ENCODE measurements around the gene KIF26A. TPM values are rescaled to one million over a fixed set of nuclear protein-coding genes. Genes with fewer than 3 reads are reported as not detected.
A peak's percentile ranks its signal among the peaks of the same experiment; 100 is the strongest.

KIF26A gene
- total and polyA plus RNA-seq, 2 of the 13 experiments (the other 11 are each of a cell fraction or from before 2014, with no cell fraction given), result not detected

DNA sequence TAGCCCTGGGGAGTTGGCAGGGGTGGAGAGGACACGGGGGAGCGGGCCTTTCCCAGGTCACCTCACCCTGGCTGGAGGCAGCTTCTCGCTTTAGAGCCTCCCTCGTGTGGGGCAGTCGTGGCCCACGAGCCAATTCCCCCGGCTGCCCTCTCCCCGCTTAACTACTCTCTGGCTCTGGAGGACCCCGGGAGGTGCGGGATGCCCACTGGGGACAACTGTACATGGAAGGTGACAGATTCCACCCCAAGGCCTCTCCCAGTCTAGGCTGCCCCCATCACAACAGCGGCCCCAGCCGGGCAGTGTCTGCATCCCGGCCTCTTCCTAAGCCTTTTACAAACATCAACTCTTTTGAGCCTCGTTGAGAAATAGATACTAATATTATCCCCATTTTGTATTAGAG is 78.1 kb downstream of the KIF26A start:
- no peaks in the 10 kb centered on the region for H4K20me1 ChIP-seq (ENCODE audit: insufficient read depth, low read length)
- H3K36me3 ChIP-seq (replicated peaks in 1 of 2; ENCODE audit: control insufficient read depth in 1 of 2, insufficient read depth in 2 of 2, low read length in 2 of 2), result no peaks in the 10 kb centered on the region
- intact Hi-C loops (cut with micrococcal nuclease; ENCODE audit: unreplicated experiment) (no loop called here), in situ Hi-C loops (cut with HindIII; ENCODE audit: extremely low pct_ligation_motif_present, low pct_unique_long_range_greater_than_20kb) (no loop called here)
- BruUV-seq (replicated peaks), result no TSS peak
- no peak for FAIRE-seq
- peaks cover 10% of the 10 kb centered on the region for H3K4me1 ChIP-seq (ENCODE audit: insufficient read depth, low read length)
- no peak overlapping the region for H2AFZ ChIP-seq (ENCODE audit: low read length)
- no peak overlapping the region for H3K4me3 ChIP-seq (replicated peaks in 1 of 3; ENCODE audit: insufficient read depth in 1 of 3, low read depth in 2 of 3, low read length in 3 of 3)
- TF ChIP-seq FLYWCH1 (CRISPR knock-in tag; IDR thresholded peaks at IDR 0.05), result no peak
- TF ChIP-seq, protein P1, sequence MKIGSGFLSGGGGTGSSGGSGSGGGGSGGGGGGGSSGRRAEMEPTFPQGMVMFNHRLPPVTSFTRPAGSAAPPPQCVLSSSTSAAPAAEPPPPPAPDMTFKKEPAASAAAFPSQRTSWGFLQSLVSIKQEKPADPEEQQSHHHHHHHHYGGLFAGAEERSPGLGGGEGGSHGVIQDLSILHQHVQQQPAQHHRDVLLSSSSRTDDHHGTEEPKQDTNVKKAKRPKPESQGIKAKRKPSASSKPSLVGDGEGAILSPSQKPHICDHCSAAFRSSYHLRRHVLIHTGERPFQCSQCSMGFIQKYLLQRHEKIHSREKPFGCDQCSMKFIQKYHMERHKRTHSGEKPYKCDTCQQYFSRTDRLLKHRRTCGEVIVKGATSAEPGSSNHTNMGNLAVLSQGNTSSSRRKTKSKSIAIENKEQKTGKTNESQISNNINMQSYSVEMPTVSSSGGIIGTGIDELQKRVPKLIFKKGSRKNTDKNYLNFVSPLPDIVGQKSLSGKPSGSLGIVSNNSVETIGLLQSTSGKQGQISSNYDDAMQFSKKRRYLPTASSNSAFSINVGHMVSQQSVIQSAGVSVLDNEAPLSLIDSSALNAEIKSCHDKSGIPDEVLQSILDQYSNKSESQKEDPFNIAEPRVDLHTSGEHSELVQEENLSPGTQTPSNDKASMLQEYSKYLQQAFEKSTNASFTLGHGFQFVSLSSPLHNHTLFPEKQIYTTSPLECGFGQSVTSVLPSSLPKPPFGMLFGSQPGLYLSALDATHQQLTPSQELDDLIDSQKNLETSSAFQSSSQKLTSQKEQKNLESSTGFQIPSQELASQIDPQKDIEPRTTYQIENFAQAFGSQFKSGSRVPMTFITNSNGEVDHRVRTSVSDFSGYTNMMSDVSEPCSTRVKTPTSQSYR (CRISPR knock-in tag; IDR thresholded peaks at IDR 0.05; ENCODE audit: borderline replicate concordance), result no peak
- H3K79me2 ChIP-seq (ENCODE audit: insufficient read depth, low read length), result no peaks in the 10 kb centered on the region
- DNase-seq (ENCODE audit: low spot score), result no peak
- no peak overlapping the region for H3K27ac ChIP-seq (ENCODE audit: extremely low read length, insufficient read depth, low read length)
- no peak overlapping the region for H3K9ac ChIP-seq (ENCODE audit: insufficient read depth, low read depth, low read length)
- POLR2A ChIA-PET, result no interaction called here
- CTCF ChIA-PET (ENCODE audit: low intra/inter-chr PET ratio, low total read pairs), result no interaction called here
- 45% methylated on average over 11 of the region's 14 CpGs for WGBS (ENCODE audit: low lambda C conversion rate)
- H3K4me2 ChIP-seq (ENCODE audit: low read depth, low read length), result no peak overlapping the region
- ATAC-seq, result peak; percentile 49; the same call in 2 of the 3 replicates
- no peaks in the 10 kb centered on the region for H3K9me3 ChIP-seq (ENCODE audit: low read length)
- peaks cover 5 to 46% of the 10 kb centered on the region in 2 experiments; a peak in 4 of 5 replicates for H3K27me3 ChIP-seq (ENCODE audit: control insufficient read depth in 1 of 2, insufficient read depth in 2 of 2, low read length in 2 of 2)

DNA sequence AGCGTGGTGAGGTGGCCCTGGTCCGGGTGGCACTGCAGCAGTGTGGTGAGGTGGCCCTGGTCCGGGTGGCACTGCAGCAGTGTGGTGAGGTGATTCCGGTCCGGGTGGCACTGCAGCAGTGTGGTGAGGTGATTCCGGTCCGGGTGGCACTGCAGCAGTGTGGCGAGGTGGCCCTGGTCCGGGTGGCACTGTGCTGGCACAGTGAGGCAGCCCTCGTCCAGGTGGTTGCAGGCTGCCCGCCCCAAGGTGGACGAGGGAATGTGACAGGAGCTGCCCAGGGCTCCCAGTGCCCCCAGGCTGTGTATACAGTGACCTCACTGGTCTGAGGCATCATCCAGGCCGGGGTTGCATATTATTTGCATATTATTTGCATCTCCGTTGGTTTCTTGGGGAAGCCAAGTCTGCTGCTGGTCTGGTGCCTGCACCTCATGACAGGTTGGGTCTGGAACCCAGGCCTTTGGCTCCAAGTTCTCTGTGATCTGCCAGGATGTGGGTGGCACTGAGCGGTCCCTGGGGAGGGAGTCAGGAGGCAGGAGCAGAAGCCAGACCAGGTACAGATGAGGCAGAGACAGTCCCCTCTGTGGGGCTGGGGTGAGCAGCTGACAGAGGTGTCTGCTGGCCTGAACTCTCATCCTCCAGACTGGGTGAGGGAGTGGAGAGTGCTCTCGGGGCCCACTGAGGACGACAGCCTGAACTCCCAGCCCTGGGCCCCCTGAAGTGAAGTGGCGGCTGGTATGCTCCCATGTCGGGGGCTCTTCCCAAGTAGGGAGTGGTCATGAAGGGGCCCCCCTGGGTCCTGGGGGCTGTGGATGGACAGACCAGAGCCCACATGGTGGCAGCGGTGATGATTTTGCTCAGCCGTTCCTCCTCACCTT is 79.3 kb downstream of the KIF26A start:
- Histone ChIP-seq H3K79me2 (ENCODE audit: insufficient read depth, low read length) (no peaks in the 10 kb centered on the region), H3K4me1 (ENCODE audit: insufficient read depth, low read length) (peaks cover 10% of the 10 kb centered on the region), H3K4me3 (replicated peaks in 1 of 3; ENCODE audit: insufficient read depth in 1 of 3, low read depth in 2 of 3, low read length in 3 of 3) (no peak overlapping the region), H3K27ac (ENCODE audit: extremely low read length, insufficient read depth, low read length) (no peak overlapping the region), H3K9ac (ENCODE audit: insufficient read depth, low read depth, low read length) (no peak overlapping the region), H3K4me2 (ENCODE audit: low read depth, low read length) (no peak overlapping the region), H3K9me3 (ENCODE audit: low read length) (no peaks in the 10 kb centered on the region), H3K27me3 (ENCODE audit: control insufficient read depth in 1 of 2, insufficient read depth in 2 of 2, low read length in 2 of 2) (peaks cover 2 to 45% of the 10 kb centered on the region in 2 experiments; a peak in 4 of 5 replicates), H4K20me1 (ENCODE audit: insufficient read depth, low read length) (no peaks in the 10 kb centered on the region), H2AFZ (ENCODE audit: low read length) (no peak overlapping the region), H3K36me3 (replicated peaks in 1 of 2; ENCODE audit: control insufficient read depth in 1 of 2, insufficient read depth in 2 of 2, low read length in 2 of 2) (no peaks in the 10 kb centered on the region)
- FAIRE-seq (no peak), DNase-seq (ENCODE audit: low spot score) (no peak), ATAC-seq (no peak)
- WGBS (ENCODE audit: low lambda C conversion rate), result no CpG with 5 or more reads among the region's 21 CpGs
- intact Hi-C loops (cut with micrococcal nuclease; ENCODE audit: unreplicated experiment) (no loop called here), in situ Hi-C loops (cut with HindIII; ENCODE audit: extremely low pct_ligation_motif_present, low pct_unique_long_range_greater_than_20kb) (no loop called here)
- POLR2A ChIA-PET, result no interaction called here
- CTCF ChIA-PET (ENCODE audit: low intra/inter-chr PET ratio, low total read pairs), result no interaction called here
- BruUV-seq (replicated peaks), result no TSS peak
- TF ChIP-seq ZNF75D (CRISPR knock-in tag; IDR thresholded peaks at IDR 0.05; ENCODE audit: borderline replicate concordance) (no peak), GZF1 (CRISPR knock-in tag; IDR thresholded peaks at IDR 0.05) (no peak), ZNF761 (CRISPR knock-in tag; conservative IDR thresholded peaks at IDR 0.05) (no peak), SETDB1 (CRISPR knock-in tag; IDR thresholded peaks at IDR 0.05; ENCODE audit: borderline replicate concordance) (no peak), SRSF9 (IDR thresholded peaks at IDR 0.05; ENCODE audit: borderline replicate concordance, insufficient read depth, low read depth, low read length, poor library complexity, severe bottlenecking) (no peak), GLI4 (CRISPR knock-in tag; IDR thresholded peaks at IDR 0.05; ENCODE audit: borderline replicate concordance) (no peak), LCORL (IDR thresholded peaks at IDR 0.05) (no peak), LCORL (CRISPR knock-in tag; IDR thresholded peaks at IDR 0.05) (no peak), ELF3 (CRISPR knock-in tag; IDR thresholded peaks at IDR 0.05) (no peak), PHF5A (CRISPR knock-in tag; IDR thresholded peaks at IDR 0.05; ENCODE audit: low read depth, unreplicated experiment) (no peak), MIER3 (CRISPR knock-in tag; IDR thresholded peaks at IDR 0.05; ENCODE audit: borderline replicate concordance) (no peak), KAT8 (CRISPR knock-in tag; IDR thresholded peaks at IDR 0.05) (no peak)
- TF ChIP-seq, protein P2, sequence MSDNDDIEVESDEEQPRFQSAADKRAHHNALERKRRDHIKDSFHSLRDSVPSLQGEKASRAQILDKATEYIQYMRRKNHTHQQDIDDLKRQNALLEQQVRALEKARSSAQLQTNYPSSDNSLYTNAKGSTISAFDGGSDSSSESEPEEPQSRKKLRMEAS (IDR thresholded peaks at IDR 0.05), result no peak

Measured in HepG2 (cell line).